Fibroblast of lung (primary cell): Measurements from ENCODE around the gene SORD. TPM values are rescaled to one million over a fixed set of nuclear protein-coding genes. Genes with fewer than 3 reads are reported as not detected.
"Not testable (repeated sequence)": the region's sequence is repeated elsewhere in the genome, so short reads cannot be mapped to it uniquely, and the experiment has no call there.

ENCODE experiments used
- DNase-seq, 2 donors: peaks; one replicate each; pipeline versions ENCODE4 v3.0.0 to v3.0.0-alpha.2; 2010; ENCODE audit warnings: low read depth in 2 of 2
- H2AFZ ChIP-seq: 2 replicates; pipeline ENCODE4 v1.5.1; 2012; ENCODE audit warnings: low read length, control low read depth, inconsistent platforms
- H3K27ac ChIP-seq: 2 replicates; pipeline ENCODE4 v1.5.1; 2011; ENCODE audit warnings: low read length, control low read depth; ENCODE audit not compliant: insufficient read depth
- H3K27me3 ChIP-seq: 2 replicates; pipeline ENCODE4 v1.5.1; 2011; ENCODE audit warnings: mild to moderate bottlenecking, low read length; ENCODE audit not compliant: control insufficient read depth, insufficient read depth
- H3K36me3 ChIP-seq: 2 replicates; pipeline ENCODE4 v1.5.1; 2011; ENCODE audit warnings: low read length; ENCODE audit not compliant: control insufficient read depth, insufficient read depth
- H3K4me1 ChIP-seq: 2 replicates; pipeline ENCODE4 v1.5.1; 2011; ENCODE audit warnings: low read length; ENCODE audit not compliant: control insufficient read depth, insufficient read depth; ENCODE audit errors: extremely low read depth
- H3K4me2 ChIP-seq: 2 replicates; pipeline ENCODE4 v1.5.1; 2011; ENCODE audit warnings: low read length, control low read depth; ENCODE audit not compliant: insufficient read depth; ENCODE audit errors: extremely low read depth
- H3K4me3 ChIP-seq, 4 experiments: fragments of 200-600 bp in 1 of 4; sonication (generic) in 1 of 4; replicated peaks in 1 of 4; 2 replicates each; pipeline ENCODE4 v1.5.1; 2011 to 2016; ENCODE audit warnings: low read length in 4 of 4, low read depth in 3 of 4, mild to moderate bottlenecking in 3 of 4, control low read depth in 2 of 4, inconsistent platforms in 1 of 4, mixed read lengths in 1 of 4; ENCODE audit not compliant: insufficient read depth in 1 of 4; ENCODE audit errors: control extremely low read depth in 1 of 4
- H3K79me2 ChIP-seq: 2 replicates; pipeline ENCODE4 v1.5.1; 2012; ENCODE audit warnings: mild to moderate bottlenecking, low read length, inconsistent platforms; ENCODE audit not compliant: control insufficient read depth, insufficient read depth
- H3K9ac ChIP-seq: 2 replicates; pipeline ENCODE4 v1.5.1; 2011; ENCODE audit warnings: mild to moderate bottlenecking, low read length, control low read depth; ENCODE audit not compliant: insufficient read depth
- H3K9me3 ChIP-seq: 2 replicates; pipeline ENCODE4 v1.5.1; 2012; ENCODE audit warnings: low read depth, low read length; ENCODE audit not compliant: control insufficient read depth, insufficient read depth
- H4K20me1 ChIP-seq: 2 replicates; pipeline ENCODE4 v1.5.1; 2011; ENCODE audit warnings: low read length; ENCODE audit not compliant: control insufficient read depth, insufficient read depth; ENCODE audit errors: extremely low read depth
- EZH2 ChIP-seq: IDR thresholded peaks from 2 replicates; pipeline ENCODE4 v1.5.1; 2012; ENCODE audit warnings: low read length, control low read depth, mild to moderate bottlenecking; ENCODE audit errors: missing control alignments
- polyA minus RNA-seq: library from RNA; depleted of rRNA, polyadenylated mRNA; stranded (reverse); fragments of >200 nt; gene quantifications from 2 replicates; pipeline ENCODE4 v1.2.3, GENCODE V29; 2011; ENCODE audit warnings: low replicate concordance
- polyA plus RNA-seq, 2 donors: library from polyadenylated mRNA; depleted of rRNA in 1 of 2; stranded (reverse) in 1 of 2; unstranded in 1 of 2; fragments of >200 nt; gene quantifications; 2 replicates each; pipeline ENCODE4 v1.2.1, GENCODE V29; 2011 to 2012; ENCODE audit warnings: missing spikeins in 1 of 2
- total RNA-seq: library from RNA; depleted of rRNA; stranded (reverse); fragments of >200 nt; gene quantifications from 2 replicates; pipeline ENCODE4 v1.2.1, GENCODE V29; 2014
- TF ChIP-seq, protein P1 (sequence below), 2 donors: IDR thresholded peaks in 1 of 2; conservative IDR thresholded peaks in 1 of 2; 1 replicate in 1 of 2; 2 replicates in 1 of 2; pipeline ENCODE4 v1.5.1; 2011 to 2012; ENCODE audit warnings: low read length in 2 of 2, control low read depth in 1 of 2, inconsistent platforms in 1 of 2, low read depth in 1 of 2, mild to moderate bottlenecking in 1 of 2

The SORD gene
- total RNA-seq (4.6 and 8.9 TPM in 2 replicates), polyA plus RNA-seq (13.0 and 16.9 TPM in 2 replicates), polyA minus RNA-seq (28.1 and 28.4 TPM in 2 replicates)
- 10.8 and 18.3 TPM in 2 replicates for polyA plus RNA-seq (2012)

DNA sequence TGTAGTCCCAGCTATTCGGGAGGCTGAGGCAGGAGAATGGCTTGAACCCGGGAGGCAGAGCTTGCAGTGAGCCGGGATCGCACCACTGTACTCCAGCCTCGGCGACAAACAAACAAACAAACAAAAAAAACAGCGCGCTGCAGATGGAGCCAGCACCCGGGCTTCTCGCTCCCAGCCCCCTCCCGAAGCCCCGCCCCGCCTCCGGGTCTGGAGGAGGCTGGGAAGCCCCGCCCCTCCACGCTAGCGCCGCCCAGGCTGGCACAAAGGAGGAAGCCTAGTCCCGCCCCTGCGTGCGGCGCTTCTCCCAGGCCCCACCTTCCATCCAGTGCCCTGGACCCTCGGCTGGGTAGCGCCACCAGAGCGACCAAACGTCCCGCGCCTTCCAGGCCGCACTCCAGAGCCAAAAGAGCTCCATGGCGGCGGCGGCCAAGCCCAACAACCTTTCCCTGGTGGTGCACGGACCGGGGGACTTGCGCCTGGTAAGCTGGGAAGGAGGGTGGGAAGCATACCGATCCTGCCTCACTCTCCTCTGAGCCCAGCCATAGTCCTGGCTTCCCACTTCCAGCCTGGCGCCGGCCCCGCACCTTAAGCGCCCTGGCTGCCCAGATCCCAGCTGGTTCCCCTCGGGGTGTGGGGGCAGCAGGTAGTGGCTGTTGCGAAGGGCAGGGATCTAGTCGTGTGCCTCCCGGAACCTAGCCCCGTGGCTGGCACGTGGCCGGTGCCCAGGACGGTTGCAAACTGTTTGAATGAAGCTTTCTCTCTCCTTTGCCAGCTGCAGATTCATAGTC lies at the start of gene SORD:
SORD (plus strand) TSS at position 325 of the 788 bp plus-strand sequence; CDS start at position 414, 89 bp downstream.
- peak within 1 kb of the TSS; percentile 58 for H3K27ac ChIP-seq
- H4K20me1 ChIP-seq, result no peaks in the 10 kb centered on the region
- peak within 1 kb of the TSS; percentile 86 for H3K4me2 ChIP-seq
- no peaks in the 10 kb centered on the region for H3K79me2 ChIP-seq
- H2AFZ ChIP-seq, result peak within 1 kb of the TSS; percentile 99
- H3K4me1 ChIP-seq, result peaks cover 2% of the 10 kb centered on the region
- H3K9me3 ChIP-seq, result no peaks in the 10 kb centered on the region
- peak; percentile 74 to 77 for DNase-seq
- H3K27me3 ChIP-seq, result peaks cover 3% of the 10 kb centered on the region
- no peaks in the 10 kb centered on the region for H3K36me3 ChIP-seq
- peak within 1 kb of the TSS; percentile 66 for H3K9ac ChIP-seq
- TF ChIP-seq EZH2, result no peak
- TF ChIP-seq, protein P1, sequence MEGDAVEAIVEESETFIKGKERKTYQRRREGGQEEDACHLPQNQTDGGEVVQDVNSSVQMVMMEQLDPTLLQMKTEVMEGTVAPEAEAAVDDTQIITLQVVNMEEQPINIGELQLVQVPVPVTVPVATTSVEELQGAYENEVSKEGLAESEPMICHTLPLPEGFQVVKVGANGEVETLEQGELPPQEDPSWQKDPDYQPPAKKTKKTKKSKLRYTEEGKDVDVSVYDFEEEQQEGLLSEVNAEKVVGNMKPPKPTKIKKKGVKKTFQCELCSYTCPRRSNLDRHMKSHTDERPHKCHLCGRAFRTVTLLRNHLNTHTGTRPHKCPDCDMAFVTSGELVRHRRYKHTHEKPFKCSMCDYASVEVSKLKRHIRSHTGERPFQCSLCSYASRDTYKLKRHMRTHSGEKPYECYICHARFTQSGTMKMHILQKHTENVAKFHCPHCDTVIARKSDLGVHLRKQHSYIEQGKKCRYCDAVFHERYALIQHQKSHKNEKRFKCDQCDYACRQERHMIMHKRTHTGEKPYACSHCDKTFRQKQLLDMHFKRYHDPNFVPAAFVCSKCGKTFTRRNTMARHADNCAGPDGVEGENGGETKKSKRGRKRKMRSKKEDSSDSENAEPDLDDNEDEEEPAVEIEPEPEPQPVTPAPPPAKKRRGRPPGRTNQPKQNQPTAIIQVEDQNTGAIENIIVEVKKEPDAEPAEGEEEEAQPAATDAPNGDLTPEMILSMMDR (conservative IDR thresholded peaks at IDR 0.05 in 1 of 2, IDR thresholded peaks at IDR 0.05 in 1 of 2; ENCODE audit: low read depth in 1 of 2, low read length in 2 of 2), result no peak
- peak within 1 kb of the TSS; percentile 77 to 94 (median 87) for H3K4me3 ChIP-seq

DNA sequence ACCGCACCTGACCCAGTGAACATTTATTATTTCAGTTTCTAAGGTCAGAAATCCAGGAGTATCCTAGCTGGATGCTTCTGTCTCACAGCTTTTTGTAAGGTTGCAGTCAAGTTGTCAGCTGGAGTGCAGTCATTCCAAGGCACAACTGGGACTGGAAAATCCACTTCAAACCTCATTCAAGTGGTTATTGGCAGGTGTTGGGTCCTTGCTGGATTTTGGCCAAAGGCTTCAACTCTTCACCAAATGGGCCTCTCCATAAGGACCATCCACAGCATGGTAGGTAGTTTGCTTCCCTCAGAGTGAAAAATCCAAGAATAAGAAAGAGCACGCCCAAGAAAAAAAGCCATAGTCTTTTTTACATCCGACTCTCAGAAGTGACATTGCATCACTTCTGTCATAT lies 46.8 kb upstream of the SORD start:
- not testable (repeated sequence) for H2AFZ ChIP-seq, H3K27ac ChIP-seq, H3K4me2 ChIP-seq, H3K36me3 ChIP-seq, H3K4me1 ChIP-seq, H3K4me3 ChIP-seq, DNase-seq, H3K79me2 ChIP-seq, H3K27me3 ChIP-seq, H3K9me3 ChIP-seq, H3K9ac ChIP-seq, H4K20me1 ChIP-seq

GRCh38 chr15:44977781-44978180 lies 45.2 kb upstream of the SORD start:
- H3K27ac ChIP-seq, H3K36me3 ChIP-seq, H3K79me2 ChIP-seq, H3K4me3 ChIP-seq, H4K20me1 ChIP-seq, DNase-seq, H3K27me3 ChIP-seq, H3K4me2 ChIP-seq, H3K4me1 ChIP-seq, H3K9ac ChIP-seq, H2AFZ ChIP-seq, H3K9me3 ChIP-seq: not testable (repeated sequence)

DNA sequence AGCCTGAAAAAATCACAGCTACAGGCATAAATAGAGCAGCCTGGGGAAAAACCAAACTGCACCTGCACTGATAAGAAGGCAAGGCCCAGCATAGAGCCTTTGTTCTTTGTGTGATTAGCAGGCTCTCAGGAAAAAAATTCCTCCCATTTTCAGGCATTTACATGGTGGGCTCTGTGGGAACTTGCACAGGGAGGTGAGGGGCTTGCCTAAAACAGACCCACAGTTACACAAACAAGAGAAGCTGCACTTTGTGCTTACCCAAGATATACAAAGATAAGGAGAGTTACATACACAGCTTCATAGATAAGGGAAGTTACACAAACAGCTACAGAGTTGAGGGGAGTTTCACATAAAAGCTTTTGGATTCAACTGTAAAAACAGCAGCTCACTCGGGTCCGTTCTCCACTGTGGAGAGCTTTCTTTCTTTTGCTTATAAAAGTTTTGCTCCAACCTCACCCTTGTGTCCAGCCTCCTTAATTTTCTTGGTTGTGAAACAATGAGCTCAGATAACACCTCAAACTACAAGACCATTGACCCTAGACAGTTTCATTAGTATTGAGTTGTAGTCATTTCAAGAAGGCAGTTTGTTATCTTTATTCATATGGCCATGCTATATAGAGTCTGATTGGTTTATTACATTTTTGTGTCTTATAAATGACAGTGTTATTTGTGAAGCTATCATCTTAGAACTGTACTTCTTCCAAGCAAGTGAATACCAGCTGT lies 43.2 kb upstream of the SORD start:
- not testable (repeated sequence) for DNase-seq, H3K36me3 ChIP-seq, H3K27me3 ChIP-seq, H3K4me3 ChIP-seq, H3K4me1 ChIP-seq, H3K9ac ChIP-seq, H3K9me3 ChIP-seq, H2AFZ ChIP-seq, H3K4me2 ChIP-seq, H3K27ac ChIP-seq, H4K20me1 ChIP-seq, H3K79me2 ChIP-seq

- H3K4me1 ChIP-seq, H3K4me2 ChIP-seq, H3K4me3 ChIP-seq, H3K9me3 ChIP-seq, H4K20me1 ChIP-seq, H3K36me3 ChIP-seq, H2AFZ ChIP-seq, H3K79me2 ChIP-seq, H3K9ac ChIP-seq, H3K27me3 ChIP-seq, H3K27ac ChIP-seq, DNase-seq: not testable (repeated sequence)
These were observed 38.9 kb upstream of the SORD start for GRCh38 chr15:44984144-44984543.
